GM12878 (cell line): ENCODE results near the gene SLC13A3. TPM values are rescaled to one million over a fixed set of nuclear protein-coding genes. Genes with fewer than 3 reads are reported as not detected.

Source experiments
- ATAC-seq: fragments of 200-7000 bp; cut with Tn5 transposase; 3 replicates; pipeline ENCODE4 v1.9.1; 2020; ENCODE audit warnings: mild to moderate bottlenecking, moderate library complexity
- BruUV-seq: library from RNA; stranded (reverse); fragments of 400-500 nt; replicated peaks from 2 replicates; lab custom pipeline; 2021; lab: Mats Ljungman, UMichigan
- CTCF ChIA-PET: fragments of 300-600 bp; sonication (Branson Sonifier 250); formaldehyde crosslinking; extraction: SDS; loops from one replicate; lab custom pipeline; 2021; ENCODE audit warnings: inconsistent platforms; lab: Yijun Ruan, JAX
- POLR2A ChIA-PET: fragments of 350-600 bp; formaldehyde crosslinking; extraction: SDS; loops from one replicate; lab custom pipeline; 2021; ENCODE audit warnings: inconsistent platforms; lab: Charles Lee
- RAD21 ChIA-PET: fragments of 300-600 bp; sonication (Branson Sonifier 250); formaldehyde crosslinking; loops from one replicate; lab custom pipeline; 2023; ENCODE audit warnings: antibody characterized with exemption; ENCODE audit not compliant: unreplicated experiment; lab: Charles Lee
- SMC1A ChIA-PET: fragments of 300-600 bp; sonication (Branson Sonifier 250); formaldehyde crosslinking; loops from one replicate; lab custom pipeline; 2023; ENCODE audit not compliant: unreplicated experiment, uncharacterized antibody; lab: Charles Lee
- DNase-seq: peaks from one replicate; pipeline ENCODE4 v3.0.0-alpha.2; 2011; ENCODE audit warnings: low read depth, low spot score
- FAIRE-seq: peaks from 3 replicates; lab custom pipeline; 2011; peaks lifted over from hg19 to GRCh38; lab: Jason Lieb, UNC
- H2AFZ ChIP-seq: 2 replicates; pipeline ENCODE4 v1.6.0; 2011; ENCODE audit warnings: low read depth, low read length, control low read depth; ENCODE audit not compliant: control insufficient read depth
- H3K27ac ChIP-seq: 2 replicates; pipeline ENCODE4 v1.5.1; 2011; ENCODE audit warnings: control low read depth; ENCODE audit not compliant: control insufficient read depth, insufficient read depth
- H3K27me3 ChIP-seq, 2 experiments: replicated peaks in 1 of 2; 2 replicates each; pipeline versions ENCODE4 v1.6.0 to v1.6.1; 2011; ENCODE audit warnings: low read length in 1 of 2; ENCODE audit not compliant: control insufficient read depth in 2 of 2, insufficient read depth in 2 of 2
- H3K36me3 ChIP-seq, 2 experiments: 2 replicates each; pipeline ENCODE4 v1.5.1; 2011; ENCODE audit warnings: low read length in 1 of 2; ENCODE audit not compliant: control insufficient read depth in 2 of 2, insufficient read depth in 2 of 2
- H3K4me1 ChIP-seq: 2 replicates; pipeline ENCODE4 v1.6.1; 2011; ENCODE audit warnings: mild to moderate bottlenecking, low read length, moderate library complexity, mixed read lengths; ENCODE audit not compliant: control insufficient read depth, insufficient read depth
- H3K4me2 ChIP-seq: 2 replicates; pipeline ENCODE4 v1.6.0; 2011; ENCODE audit warnings: control low read depth; ENCODE audit not compliant: control insufficient read depth, insufficient read depth
- H3K4me3 ChIP-seq: fragments of 200-600 bp; sonication (generic); 2 replicates; pipeline ENCODE4 v1.5.1; 2016
- H3K79me2 ChIP-seq: 2 replicates; pipeline ENCODE4 v1.6.0; 2011; ENCODE audit warnings: low read length; ENCODE audit not compliant: control insufficient read depth, insufficient read depth
- H3K9ac ChIP-seq: 2 replicates; pipeline ENCODE4 v1.8.0; 2011; ENCODE audit warnings: low read length, control low read depth, mixed read lengths; ENCODE audit not compliant: control insufficient read depth, insufficient read depth
- H3K9me3 ChIP-seq: replicated peaks from 3 replicates; pipeline ENCODE4 v1.5.1; 2011; ENCODE audit warnings: mild to moderate bottlenecking, low read length; ENCODE audit not compliant: control insufficient read depth, insufficient read depth
- H4K20me1 ChIP-seq: 2 replicates; pipeline ENCODE4 v1.6.0; 2011; ENCODE audit not compliant: control insufficient read depth, insufficient read depth
- E2F4 ChIP-seq: IDR thresholded peaks from 2 replicates; pipeline ENCODE4 v1.6.1; 2012; ENCODE audit warnings: low read depth, low read length, improper control_type of control experiment
- HCFC1 ChIP-seq: fragments of 150-350 bp; IDR thresholded peaks from 2 replicates; pipeline ENCODE4 v1.6.1; 2014; ENCODE audit warnings: low read length
- HDGF ChIP-seq: fragments of 450-650 bp; IDR thresholded peaks from 2 replicates; pipeline ENCODE4 v1.6.1; 2016; ENCODE audit warnings: antibody characterized with exemption
- MXI1 ChIP-seq: fragments of 150-350 bp; IDR thresholded peaks from 2 replicates; pipeline ENCODE4 v1.6.1; 2011; ENCODE audit warnings: low read depth, mild to moderate bottlenecking, inconsistent platforms, low read length, improper control_type of control experiment
- ZNF592 ChIP-seq: fragments of 450-650 bp; IDR thresholded peaks from 2 replicates; pipeline ENCODE4 v1.6.1; 2017; ENCODE audit warnings: mild to moderate bottlenecking, moderate library complexity
- WGBS: methylation state at CpG from one replicate; pipeline ENCODE4 v1.1.6; 2016; ENCODE audit warnings: low lambda C conversion rate; ENCODE audit not compliant: insufficient replicate concordance, insufficient coverage; ENCODE audit errors: missing lambda C conversion rate; 5-methylcytosine and 5-hydroxymethylcytosine counted together
- in situ Hi-C: fragments of 300-500 bp; cut with MboI; formaldehyde crosslinking; loops from 9 replicates; pipeline ENCODE4 v1.14.3; 2018; ENCODE audit warnings: mixed read lengths
- intact Hi-C: fragments of 100-400 bp; cut with micrococcal nuclease; formaldehyde crosslinking; loops from one replicate; pipeline ENCODE4 v1.14.2; 2022; ENCODE audit not compliant: unreplicated experiment
- polyA plus RNA-seq, 11 experiments: library from polyadenylated mRNA; depleted of rRNA in 4 of 11; unstranded in 6 of 11; stranded (reverse) in 5 of 11; fragments of >200 nt; fragmentation: Nextera tagmentation in 4 of 11; fragmentation: Illumina TruSeq in 1 of 11; extraction: Ambion mirVana in 4 of 11; extraction: Trizol in 1 of 11; gene quantifications; 1 replicate in 1 of 11; 2 replicates in 10 of 11; pipeline versions ENCODE4 v1.2.1 to v1.2.3, GENCODE V29; 2011 to 2016; ENCODE audit warnings: inconsistent platforms in 2 of 11, missing spikeins in 2 of 11, low read depth in 1 of 11
- total RNA-seq, 4 experiments: library from RNA; depleted of rRNA in 3 of 4; stranded (reverse); fragments of >200 nt in 3 of 4; fragmentation: Illumina TruSeq in 1 of 4; extraction: Trizol in 1 of 4; gene quantifications; 2 replicates each; pipeline versions ENCODE4 v1.2.1 to v1.2.3, GENCODE V29; 2013 to 2021

SLC13A3 gene
- total and polyA plus RNA-seq, 10 of the 15 experiments (the other 5 are each of a cell fraction or from before 2014, with no cell fraction given), result 0.03 to 0.76 (median 0.07) TPM; not detected in 4

- Histone ChIP-seq H3K27ac (no peak overlapping the region), H3K36me3 (no peaks in the 10 kb centered on the region), H3K9me3 (no peaks in the 10 kb centered on the region; the same call in 2 of the 3 replicates), H3K27me3 (no peaks in the 10 kb centered on the region), H3K4me1 (peaks cover 58% of the 10 kb centered on the region), H3K4me3 (no peak overlapping the region), H4K20me1 (no peaks in the 10 kb centered on the region), H3K9ac (no peak overlapping the region), H3K79me2 (no peaks in the 10 kb centered on the region), H3K4me2 (no peak overlapping the region), H2AFZ (no peak overlapping the region)
- in situ Hi-C loops, result no loop called here
- ATAC-seq (no peak), FAIRE-seq (no peak), DNase-seq (no peak)
- POLR2A ChIA-PET, result no interaction called here
- WGBS, result 72% methylated on average over 6 of the region's 6 CpGs
- intact Hi-C loops, result no loop called here
- SMC1A ChIA-PET, result no interaction called here
- RAD21 ChIA-PET, result no interaction called here
- CTCF ChIA-PET, result interaction anchor here (0.7 kb wide), 1 partner anchor 20 kb away, joined by 4 read pairs; no protein-coding TSS in a partner anchor
- no TSS peak for BruUV-seq
- TF ChIP-seq MXI1, result no peak
- TF ChIP-seq ZNF592, result no peak
- TF ChIP-seq HDGF, result no peak
- TF ChIP-seq HCFC1, result no peak
- no peak for TF ChIP-seq E2F4
- TF ChIP-seq, all 136 proteins: peak for 0
Measured at GRCh38 chr20:46547995-46548394, 103.3 kb downstream of the SLC13A3 start.
